Measurements from ENCODE around the gene COL17A1. TPM values are rescaled to one million over a fixed set of nuclear protein-coding genes. Genes with fewer than 3 reads are reported as not detected.
A peak's percentile ranks its signal among the peaks of the same experiment; 100 is the strongest.

The COL17A1 gene
- total and polyA plus RNA-seq, 2 experiments from 2014 or later = 1.1 to 1.3 TPM

DNA sequence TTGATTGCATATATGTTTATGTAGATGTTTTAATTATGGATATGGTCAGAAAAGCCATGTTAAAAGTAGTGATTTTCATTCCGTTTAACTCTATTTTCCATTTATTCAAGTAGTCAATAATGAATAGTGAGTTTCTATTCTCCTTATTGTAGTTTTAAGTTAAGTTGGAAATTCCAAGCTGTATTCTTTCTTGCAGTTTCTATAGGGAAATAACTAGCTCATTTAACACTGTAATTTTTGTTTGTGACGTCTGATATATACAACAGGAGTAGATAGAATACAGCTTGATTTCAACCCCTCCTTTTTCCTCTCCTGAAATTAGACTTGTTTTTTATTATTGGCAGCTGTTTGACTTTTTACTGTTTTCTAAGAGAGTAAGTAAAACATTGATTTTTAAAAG is 71.5 kb downstream of the COL17A1 start (continued):
- TF ChIP-seq CTCF (conservative IDR thresholded peaks at IDR 0.05; ENCODE audit: low read depth in 2 of 2) = no peak

DNA sequence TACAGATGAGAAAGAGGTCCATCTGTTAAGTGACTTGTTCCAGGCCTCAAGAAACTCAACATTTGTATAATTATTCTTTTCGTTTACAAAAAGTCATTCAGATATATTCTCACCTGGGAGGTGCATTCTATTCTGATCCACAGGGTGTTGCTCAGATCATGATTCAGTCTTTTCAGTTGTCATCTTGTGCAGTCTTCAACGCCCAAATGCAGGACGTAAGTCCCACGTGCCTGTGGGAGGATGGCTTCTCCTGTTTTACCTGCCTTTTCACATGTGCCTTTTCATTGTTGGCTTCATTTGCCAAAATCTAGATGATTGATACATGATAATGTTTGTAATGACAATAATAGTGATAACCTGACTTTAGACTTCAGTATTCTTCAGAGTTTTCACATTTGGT is 72.2 kb downstream of the COL17A1 start:
- H3K4me3 Mint-ChIP-seq = no peak overlapping the region
- no peak for ATAC-seq
- H3K27ac ChIP-seq (ENCODE audit: low read depth) = no peak overlapping the region

More for the DNA sequence above, 72.2 kb downstream of the COL17A1 start:
- H4K20me1 ChIP-seq (replicated peaks; ENCODE audit: insufficient read depth) = no peaks in the 10 kb centered on the region
- H3K27me3 Mint-ChIP-seq (ENCODE audit: insufficient read depth, low read depth, poor library complexity) = no peaks in the 10 kb centered on the region
- no peaks in the 10 kb centered on the region for H3K9me2 ChIP-seq (ENCODE audit: insufficient read depth)
- H3K4me1 Mint-ChIP-seq = peaks cover 11% of the 10 kb centered on the region; the same call in 2 of the 3 replicates
- no peak overlapping the region for H3K4me3 ChIP-seq
- H3F3A ChIP-seq (replicated peaks; ENCODE audit: low read depth) = no peaks in the 10 kb centered on the region
- H3K36me3 Mint-ChIP-seq (ENCODE audit: low read depth) = no peaks in the 10 kb centered on the region
- peak overlapping the region; percentile 59 for H3K27ac Mint-ChIP-seq
- DNase-seq (ENCODE audit: low spot score) = no peak
- no peak overlapping the region for H2AFZ ChIP-seq
- H3K4me2 ChIP-seq = no peak overlapping the region
- TF ChIP-seq REST (IDR thresholded peaks at IDR 0.05; ENCODE audit: unreplicated experiment) = no peak
- TF ChIP-seq JUNB (IDR thresholded peaks at IDR 0.05; ENCODE audit: unreplicated experiment) = no peak
- TF ChIP-seq CREB1 (CRISPR knock-in tag; IDR thresholded peaks at IDR 0.05; ENCODE audit: low read depth) = no peak
- TF ChIP-seq EZH2phosphoT487 (IDR thresholded peaks at IDR 0.05; ENCODE audit: unreplicated experiment) = no peak
- no peak for TF ChIP-seq STAT1 (IDR thresholded peaks at IDR 0.05; ENCODE audit: unreplicated experiment)
- TF ChIP-seq ZNF462 (CRISPR knock-in tag; IDR thresholded peaks at IDR 0.05) = no peak
- TF ChIP-seq ZNF331 (CRISPR knock-in tag; IDR thresholded peaks at IDR 0.05; ENCODE audit: low read depth) = no peak
- TF ChIP-seq CTCF (conservative IDR thresholded peaks at IDR 0.05; ENCODE audit: low read depth in 2 of 2) = no peak
- no peak for TF ChIP-seq ZNF114 (CRISPR knock-in tag; IDR thresholded peaks at IDR 0.05)
- TF ChIP-seq NANOG (IDR thresholded peaks at IDR 0.05; ENCODE audit: borderline replicate concordance) = no peak
- TF ChIP-seq POLR2AphosphoS5 (IDR thresholded peaks at IDR 0.05; ENCODE audit: low read depth) = no peak
- TF ChIP-seq EZH2 (IDR thresholded peaks at IDR 0.05; ENCODE audit: low read depth, unreplicated experiment) = no peak
- H3K79me2 ChIP-seq (replicated peaks; ENCODE audit: insufficient read depth) = no peaks in the 10 kb centered on the region
- H3K36me3 ChIP-seq (ENCODE audit: insufficient read depth) = no peaks in the 10 kb centered on the region
- H3K9me3 Mint-ChIP-seq = no peaks in the 10 kb centered on the region
- peaks cover 6% of the 10 kb centered on the region for H3K4me1 ChIP-seq (ENCODE audit: insufficient read depth)
- no peaks in the 10 kb centered on the region for H3K27me3 ChIP-seq (ENCODE audit: insufficient read depth)
